ENCODE measurements around the gene MAFF. TPM values are rescaled to one million over a fixed set of nuclear protein-coding genes. Genes with fewer than 3 reads are reported as not detected.

Gene MAFF
- total RNA-seq, 1 experiment from 2014 or later: 5.8 TPM

DNA sequence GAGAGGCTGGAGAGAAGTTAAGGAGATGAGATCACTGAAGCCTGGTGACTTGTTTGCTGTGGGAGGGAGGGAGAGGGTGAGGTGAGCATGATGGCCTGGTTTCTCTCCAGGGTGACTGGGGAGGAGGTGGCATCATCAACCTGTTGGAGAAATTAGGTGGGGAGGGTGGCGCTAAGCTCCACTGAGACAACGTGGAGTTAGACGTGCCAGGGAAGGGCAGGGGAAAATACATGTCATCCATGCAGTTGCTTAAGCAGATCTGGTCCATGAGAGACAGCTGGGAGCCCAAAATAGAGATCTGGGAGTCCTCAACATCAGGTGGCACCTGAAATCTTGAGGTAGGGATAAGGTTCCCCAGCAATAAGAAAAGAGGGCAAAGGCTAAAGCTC is 9.3 kb upstream of the MAFF start:
- Histone ChIP-seq H3K4me2 (ENCODE audit: insufficient read depth, insufficient read length, low read length) (no peak overlapping the region), H4K91ac (ENCODE audit: insufficient read length, low read depth, low read length) (no peak overlapping the region), H3K9ac (ENCODE audit: extremely low read depth, insufficient read length, low read length) (no peak overlapping the region), H3K27me3 (ENCODE audit: insufficient read depth, low read length) (no peaks in the 10 kb centered on the region; the same call in 1 of the 2 replicates), H3K4ac (ENCODE audit: low read depth, low read length) (no peak overlapping the region; the same call in 1 of the 2 replicates), H2BK5ac (ENCODE audit: insufficient read length, low read length) (no peak overlapping the region), H3K23me2 (ENCODE audit: insufficient read length, low read depth, low read length, poor library complexity, severe bottlenecking) (no peaks in the 10 kb centered on the region), H3K56ac (ENCODE audit: insufficient read length, low read depth, low read length) (no peak overlapping the region), H3K79me2 (ENCODE audit: insufficient read depth, low read length) (0 out of 2 replicates have a peak, but pooled peaks cover 2% of the 10 kb centered on the region), H3K14ac (ENCODE audit: insufficient read depth, low read length) (0 out of 2 replicates have a peak overlapping the region, but pooled peaks have one; percentile 12), H2AK5ac (ENCODE audit: insufficient read length, low read length) (no peak overlapping the region), H3K4me1 (ENCODE audit: insufficient read depth, low read length) (no peaks in the 10 kb centered on the region), H3K79me1 (ENCODE audit: insufficient read depth, low read depth, low read length, poor library complexity, severe bottlenecking) (no peaks in the 10 kb centered on the region), H4K8ac (replicated peaks; ENCODE audit: insufficient read length, low read depth, low read length) (no peak overlapping the region), H3K23ac (ENCODE audit: insufficient read length, low read depth, low read length) (no peak overlapping the region), H3K18ac (ENCODE audit: insufficient read length, low read depth, low read length) (no peak overlapping the region), H2AFZ (ENCODE audit: low read length) (no peak overlapping the region), H4K5ac (ENCODE audit: insufficient read length, low read depth, low read length) (no peak overlapping the region), H2BK120ac (ENCODE audit: low read depth, low read length, poor library complexity, severe bottlenecking) (no peak overlapping the region), H2BK15ac (ENCODE audit: low read depth, low read length) (no peak overlapping the region), H4K20me1 (ENCODE audit: control insufficient read depth, insufficient read depth, insufficient read length) (no peaks in the 10 kb centered on the region), H2BK20ac (ENCODE audit: low read depth, low read length, poor library complexity, severe bottlenecking) (no peak overlapping the region), H3T11ph (ENCODE audit: low read length) (no peak overlapping the region), H3K9me3 (ENCODE audit: control insufficient read depth, low read depth, low read length) (no peaks in the 10 kb centered on the region), H3K27ac (ENCODE audit: insufficient read length, low read depth, low read length) (no peak overlapping the region), H2BK12ac (ENCODE audit: insufficient read length, low read depth, low read length) (no peak overlapping the region)
- Mint-ChIP-seq H3K9me3 (peaks cover 5 to 12% of the 10 kb centered on the region in 2 experiments), H3K4me3 (no peak overlapping the region), H3K27ac (peak overlapping the region in 1 of 3 experiments; percentile 8; a peak in 1 of 7 replicates), H3K4me1 (peaks cover 6 to 8% of the 10 kb centered on the region in 2 experiments; a peak in 3 of 4 replicates), H3K36me3 (ENCODE audit: insufficient read depth in 1 of 3, low read depth in 3 of 3) (no peaks in the 10 kb centered on the region), H3K27me3 (ENCODE audit: low read depth) (peaks cover 42% of the 10 kb centered on the region)
- no CpG with 5 or more reads among the region's 3 CpGs for WGBS (ENCODE audit: extremely low coverage, insufficient read length, low lambda C conversion rate)
- TF ChIP-seq, protein P1, sequence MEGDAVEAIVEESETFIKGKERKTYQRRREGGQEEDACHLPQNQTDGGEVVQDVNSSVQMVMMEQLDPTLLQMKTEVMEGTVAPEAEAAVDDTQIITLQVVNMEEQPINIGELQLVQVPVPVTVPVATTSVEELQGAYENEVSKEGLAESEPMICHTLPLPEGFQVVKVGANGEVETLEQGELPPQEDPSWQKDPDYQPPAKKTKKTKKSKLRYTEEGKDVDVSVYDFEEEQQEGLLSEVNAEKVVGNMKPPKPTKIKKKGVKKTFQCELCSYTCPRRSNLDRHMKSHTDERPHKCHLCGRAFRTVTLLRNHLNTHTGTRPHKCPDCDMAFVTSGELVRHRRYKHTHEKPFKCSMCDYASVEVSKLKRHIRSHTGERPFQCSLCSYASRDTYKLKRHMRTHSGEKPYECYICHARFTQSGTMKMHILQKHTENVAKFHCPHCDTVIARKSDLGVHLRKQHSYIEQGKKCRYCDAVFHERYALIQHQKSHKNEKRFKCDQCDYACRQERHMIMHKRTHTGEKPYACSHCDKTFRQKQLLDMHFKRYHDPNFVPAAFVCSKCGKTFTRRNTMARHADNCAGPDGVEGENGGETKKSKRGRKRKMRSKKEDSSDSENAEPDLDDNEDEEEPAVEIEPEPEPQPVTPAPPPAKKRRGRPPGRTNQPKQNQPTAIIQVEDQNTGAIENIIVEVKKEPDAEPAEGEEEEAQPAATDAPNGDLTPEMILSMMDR (conservative IDR thresholded peaks at IDR 0.05): no peak
- no peak for DNase-seq
